MM.1S (cell line): ENCODE results near the gene BCL2L11.

ENCODE experiments used
- EZH2 ChIP-seq: fragments of 300-600 bp; sonication (generic); optimal IDR thresholded peaks from 2 replicates; pipeline ENCODE3; 2017; ENCODE audit warnings: low read depth, mild to moderate bottlenecking, antibody characterized with exemption, low read length, mixed read lengths
- EZH2phosphoT487 ChIP-seq: fragments of 300-600 bp; sonication (generic); IDR thresholded peaks from 2 replicates; pipeline ENCODE4 v1.6.1; 2018; ENCODE audit warnings: antibody characterized with exemption, low read length
- TF ChIP-seq, protein P1 (sequence below): fragments of 300-600 bp; sonication (generic); IDR thresholded peaks from 2 replicates; pipeline ENCODE4 v1.5.1; 2016; ENCODE audit warnings: antibody characterized with exemption, low read length, mixed read lengths

DNA sequence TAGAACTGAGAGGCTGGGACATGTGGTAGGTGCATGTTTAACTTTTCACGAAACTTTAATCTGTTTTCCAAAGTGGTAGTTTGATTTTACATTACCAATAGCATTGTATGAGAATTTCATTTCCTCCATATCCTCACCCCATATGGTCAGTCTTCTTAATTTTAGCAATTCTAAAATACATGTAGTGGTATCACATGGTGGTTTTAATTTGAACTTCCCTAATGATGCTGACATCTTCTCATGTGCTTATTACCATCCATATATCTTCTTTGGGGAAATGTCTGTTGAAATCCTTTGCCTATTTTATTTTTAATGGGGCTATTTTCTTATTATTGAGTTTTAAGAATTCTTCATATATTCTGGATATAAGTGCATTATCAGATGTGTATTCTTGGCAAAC, 89.3 kb downstream of the BCL2L11 start:
- TF ChIP-seq, protein P1, sequence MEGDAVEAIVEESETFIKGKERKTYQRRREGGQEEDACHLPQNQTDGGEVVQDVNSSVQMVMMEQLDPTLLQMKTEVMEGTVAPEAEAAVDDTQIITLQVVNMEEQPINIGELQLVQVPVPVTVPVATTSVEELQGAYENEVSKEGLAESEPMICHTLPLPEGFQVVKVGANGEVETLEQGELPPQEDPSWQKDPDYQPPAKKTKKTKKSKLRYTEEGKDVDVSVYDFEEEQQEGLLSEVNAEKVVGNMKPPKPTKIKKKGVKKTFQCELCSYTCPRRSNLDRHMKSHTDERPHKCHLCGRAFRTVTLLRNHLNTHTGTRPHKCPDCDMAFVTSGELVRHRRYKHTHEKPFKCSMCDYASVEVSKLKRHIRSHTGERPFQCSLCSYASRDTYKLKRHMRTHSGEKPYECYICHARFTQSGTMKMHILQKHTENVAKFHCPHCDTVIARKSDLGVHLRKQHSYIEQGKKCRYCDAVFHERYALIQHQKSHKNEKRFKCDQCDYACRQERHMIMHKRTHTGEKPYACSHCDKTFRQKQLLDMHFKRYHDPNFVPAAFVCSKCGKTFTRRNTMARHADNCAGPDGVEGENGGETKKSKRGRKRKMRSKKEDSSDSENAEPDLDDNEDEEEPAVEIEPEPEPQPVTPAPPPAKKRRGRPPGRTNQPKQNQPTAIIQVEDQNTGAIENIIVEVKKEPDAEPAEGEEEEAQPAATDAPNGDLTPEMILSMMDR, result no peak
- TF ChIP-seq EZH2, result no peak
- no peak for TF ChIP-seq EZH2phosphoT487
